ENCODE data around the gene P2RY8. TPM values are rescaled to one million over a fixed set of nuclear protein-coding genes. Genes with fewer than 3 reads are reported as not detected.

P2RY8 gene
- total RNA-seq, 1 donor from 2014 or later, result not detected

- no peaks in the 10 kb centered on the region for H3K4me1 Mint-ChIP-seq (ENCODE audit: unreplicated experiment)
- peaks cover 12% of the 10 kb centered on the region for H3K27me3 Mint-ChIP-seq (ENCODE audit: unreplicated experiment)
- H3K36me3 Mint-ChIP-seq (ENCODE audit: low read depth, unreplicated experiment), result peaks cover 4% of the 10 kb centered on the region
- no peak overlapping the region for H3K27ac Mint-ChIP-seq (ENCODE audit: unreplicated experiment)
- H3K4me3 Mint-ChIP-seq (ENCODE audit: unreplicated experiment), result no peak overlapping the region
- TF ChIP-seq CTCF (IDR thresholded peaks at IDR 0.05; ENCODE audit: unreplicated experiment), result no peak
- no peak for DNase-seq (ENCODE audit: low spot score)
- H3K9me3 Mint-ChIP-seq (ENCODE audit: unreplicated experiment), result peaks cover 5% of the 10 kb centered on the region
Measured at GRCh38 chrX:1465286-1466231, 71.4 kb downstream of the P2RY8 start.

GRCh38 chrX:1464971-1465285 is 72.1 kb downstream of the P2RY8 start:
- H3K27me3 Mint-ChIP-seq (ENCODE audit: unreplicated experiment), result peaks cover 12% of the 10 kb centered on the region
- no peaks in the 10 kb centered on the region for H3K4me1 Mint-ChIP-seq (ENCODE audit: unreplicated experiment)
- no peak overlapping the region for H3K4me3 Mint-ChIP-seq (ENCODE audit: unreplicated experiment)
- TF ChIP-seq CTCF (IDR thresholded peaks at IDR 0.05; ENCODE audit: unreplicated experiment), result no peak
- peaks cover 5% of the 10 kb centered on the region for H3K9me3 Mint-ChIP-seq (ENCODE audit: unreplicated experiment)
- no peak overlapping the region for H3K27ac Mint-ChIP-seq (ENCODE audit: unreplicated experiment)
- DNase-seq (ENCODE audit: low spot score), result no peak
- H3K36me3 Mint-ChIP-seq (ENCODE audit: low read depth, unreplicated experiment), result peaks cover 4% of the 10 kb centered on the region

GRCh38 chrX:1464041-1464970 is 72.7 kb downstream of the P2RY8 start:
- Mint-ChIP-seq H3K27ac (ENCODE audit: unreplicated experiment) (peak overlapping the region; percentile 30), H3K27me3 (ENCODE audit: unreplicated experiment) (peaks cover 12% of the 10 kb centered on the region), H3K9me3 (ENCODE audit: unreplicated experiment) (peaks cover 5% of the 10 kb centered on the region), H3K4me3 (ENCODE audit: unreplicated experiment) (no peak overlapping the region), H3K36me3 (ENCODE audit: low read depth, unreplicated experiment) (peaks cover 4% of the 10 kb centered on the region), H3K4me1 (ENCODE audit: unreplicated experiment) (no peaks in the 10 kb centered on the region)
- DNase-seq (ENCODE audit: low spot score), result no peak
- TF ChIP-seq CTCF (IDR thresholded peaks at IDR 0.05; ENCODE audit: unreplicated experiment), result no peak

GRCh38 chrX:1463581-1463980 is 73.4 kb downstream of the P2RY8 start:
- DNase-seq (ENCODE audit: low spot score), result no peak
- Mint-ChIP-seq H3K4me1 (ENCODE audit: unreplicated experiment) (no peaks in the 10 kb centered on the region), H3K36me3 (ENCODE audit: low read depth, unreplicated experiment) (peaks cover 4% of the 10 kb centered on the region), H3K27ac (ENCODE audit: unreplicated experiment) (peak overlapping the region; percentile 30), H3K9me3 (ENCODE audit: unreplicated experiment) (peaks cover 5% of the 10 kb centered on the region), H3K27me3 (ENCODE audit: unreplicated experiment) (peaks cover 12% of the 10 kb centered on the region), H3K4me3 (ENCODE audit: unreplicated experiment) (no peak overlapping the region)
- no peak for TF ChIP-seq CTCF (IDR thresholded peaks at IDR 0.05; ENCODE audit: unreplicated experiment)
